Right lobe of liver (tissue), 6 donors: ENCODE measurements around the gene ADIRF. TPM values are rescaled to one million over a fixed set of nuclear protein-coding genes. Genes with fewer than 3 reads are reported as not detected.
"Not testable (repeated sequence)": the region's sequence is repeated elsewhere in the genome, so short reads cannot be mapped to it uniquely, and the experiment has no call there.

Source experiments
- ATAC-seq, 4 donors: fragments of 200-7000 bp; cut with Tn5 transposase; one replicate each; pipeline ENCODE4 v1.9.1; 2020; ENCODE audit warnings: mild to moderate bottlenecking in 4 of 4, moderate library complexity in 4 of 4
- DNase-seq, 3 donors: peaks; one replicate each; pipeline ENCODE4 v3.0.0-alpha.2; 2020
- H3K27ac ChIP-seq, 3 donors: fragments of 200-600 bp; one replicate each; pipeline ENCODE4 v1.8.0; 2022
- H3K27me3 ChIP-seq, 2 donors: fragments of 200-600 bp; one replicate each; pipeline ENCODE4 v1.8.0; 2022
- H3K36me3 ChIP-seq, 4 donors: fragments of 200-600 bp; sonication (generic) in 1 of 4; one replicate each; pipeline versions ENCODE4 v1.5.1 to v1.8.0; 2017 to 2022; ENCODE audit warnings: control low read depth in 1 of 4
- H3K4me1 ChIP-seq, 4 donors: fragments of 200-600 bp; sonication (generic) in 1 of 4; one replicate each; pipeline versions ENCODE4 v1.5.1 to v1.8.0; 2017 to 2022; ENCODE audit warnings: control low read depth in 1 of 4
- H3K4me3 ChIP-seq, 3 donors: fragments of 200-600 bp; one replicate each; pipeline ENCODE4 v1.8.0; 2022
- H3K9me3 ChIP-seq, 4 donors: fragments of 200-600 bp; sonication (generic) in 1 of 4; one replicate each; pipeline versions ENCODE4 v1.5.1 to v1.8.0; 2017 to 2022; ENCODE audit warnings: control low read depth in 1 of 4
- CTCF ChIP-seq, 4 donors: fragments of 200-600 bp in 3 of 4; fragments of 450-650 bp in 1 of 4; IDR thresholded peaks; one replicate each; pipeline versions ENCODE4 v1.5.1 to v1.8.0; 2016 to 2022; ENCODE audit warnings: antibody characterized with exemption in 4 of 4, mild to moderate bottlenecking in 2 of 4
- POLR2A ChIP-seq: fragments of 450-650 bp; IDR thresholded peaks from one replicate; pipeline ENCODE4 v1.6.1; 2017; ENCODE audit warnings: antibody characterized with exemption, mild to moderate bottlenecking
- WGBS: methylation state at CpG from one replicate; pipeline ENCODE4 v1.1.6; 2018; ENCODE audit warnings: low coverage, low lambda C conversion rate; ENCODE audit not compliant: insufficient coverage; ENCODE audit errors: missing lambda C conversion rate; 5-methylcytosine and 5-hydroxymethylcytosine counted together
- intact Hi-C, 2 donors: fragments of 100-400 bp; cut with DNase I; formaldehyde crosslinking; loops; one replicate each; pipeline versions ENCODE4 v1.11.2 to v1.14.1; 2022
- total RNA-seq, 6 experiments: library from RNA; depleted of rRNA in 2 of 6; stranded (reverse); fragments of >200 nt in 2 of 6; fragmentation: NEBNext Ultra II Directional in 3 of 6; extraction: Animal tissue kit (Norgen Biotek cat#: 25700) in 3 of 6; gene quantifications; one replicate each; pipeline versions ENCODE4 v1.1.0 to v1.2.4, GENCODE V29; 2016 to 2023
- donor health status: DM: no; HTN: yes; CAD: no.
- donor health status: DM: no; HTN: no; CAD: no.
- donor health status: DM: no; HTN: no; CAD: no.
- donor health status: DM: no; HTN: yes; CAD: no.
- donor health status: DM: no; HTN: yes; CAD: no.

The ADIRF gene
- total RNA-seq, 6 experiments from 2014 or later = 11.1 to 77.6 (median 28.6) TPM

GRCh38 chr10:86932674-86933073, 35.6 kb upstream of the ADIRF start:
- 38% methylated on average over 2 of the region's 2 CpGs for WGBS
- Histone ChIP-seq H3K4me3 (no peak overlapping the region), H3K9me3 (no peaks in the 10 kb centered on the region), H3K36me3 (peaks cover 0 to 3% (median 1%) of the 10 kb centered on the region in 4 donors), H3K27ac (peak overlapping the region in 2 of 3 donors; percentile 45 to 64), H3K27me3 (no peaks in the 10 kb centered on the region), H3K4me1 (peaks cover 0 to 9% (median 3%) of the 10 kb centered on the region in 4 donors)
- peak in 1 of 3 donors; percentile 32 for DNase-seq
- TF ChIP-seq CTCF (IDR thresholded peaks at IDR 0.05) (no peak), POLR2A (no peak)
- no peak for ATAC-seq
- intact Hi-C loops = no loop called here

- H3K27ac ChIP-seq, H3K4me3 ChIP-seq, H3K36me3 ChIP-seq, H3K27me3 ChIP-seq, intact Hi-C loops, H3K4me1 ChIP-seq, H3K9me3 ChIP-seq: not testable (repeated sequence)
- WGBS = 80% methylated on average over 2 of the region's 6 CpGs
- DNase-seq = peak in 1 of 3 donors; percentile 38
- ATAC-seq = peak in 1 of 4 donors; percentile 5
Measured at GRCh38 chr10:86934162-86934711, 34.0 kb upstream of the ADIRF start.

- H3K27ac ChIP-seq = no peak overlapping the region
- H3K27me3 ChIP-seq = no peaks in the 10 kb centered on the region
- DNase-seq (peak in 1 of 3 donors; percentile 59), ATAC-seq (no peak)
- H3K4me3 ChIP-seq = no peak overlapping the region
- H3K4me1 ChIP-seq = peaks cover 0 to 11% (median 4%) of the 10 kb centered on the region in 4 donors
- 64% methylated on average over 2 of the region's 13 CpGs for WGBS
- no peaks in the 10 kb centered on the region for H3K9me3 ChIP-seq
- no peak for TF ChIP-seq CTCF (IDR thresholded peaks at IDR 0.05)
- intact Hi-C loops = no loop called here
- H3K36me3 ChIP-seq = no peaks in the 10 kb centered on the region
Measured at GRCh38 chr10:86936661-86937501, 31.4 kb upstream of the ADIRF start.

GRCh38 chr10:86937502-86938154, 30.7 kb upstream of the ADIRF start:
- ATAC-seq = no peak
- intact Hi-C loops = no loop called here
- Histone ChIP-seq H3K4me1 (peaks cover 0 to 12% (median 4%) of the 10 kb centered on the region in 4 donors), H3K27me3 (no peaks in the 10 kb centered on the region), H3K27ac (no peak overlapping the region), H3K4me3 (no peak overlapping the region), H3K9me3 (no peaks in the 10 kb centered on the region), H3K36me3 (no peaks in the 10 kb centered on the region)
- no peak for TF ChIP-seq POLR2A
- TF ChIP-seq CTCF (IDR thresholded peaks at IDR 0.05) = no peak
- peak in 1 of 3 donors; percentile 20 for DNase-seq
- WGBS = 62% methylated on average over 4 of the region's 6 CpGs

GRCh38 chr10:86938260-86938659, 30.0 kb upstream of the ADIRF start:
- Histone ChIP-seq H3K4me3 (no peak overlapping the region), H3K4me1 (peaks cover 0 to 19% (median 5%) of the 10 kb centered on the region in 4 donors), H3K9me3 (no peaks in the 10 kb centered on the region), H3K36me3 (no peaks in the 10 kb centered on the region), H3K27me3 (no peaks in the 10 kb centered on the region), H3K27ac (no peak overlapping the region)
- DNase-seq (peak in 1 of 3 donors; percentile 30), ATAC-seq (no peak)
- TF ChIP-seq CTCF (IDR thresholded peaks at IDR 0.05) (no peak), POLR2A (no peak)
- intact Hi-C loops = no loop called here
- WGBS = no CpG with 5 or more reads among the region's 2 CpGs

- peak overlapping the region in 1 of 3 donors; percentile 49 for H3K4me3 ChIP-seq
- intact Hi-C loops = not testable (repeated sequence)
- peak in 1 of 3 donors; percentile 20 for DNase-seq
Measured at GRCh38 chr10:86940076-86940475, 28.2 kb upstream of the ADIRF start.

More at GRCh38 chr10:86940076-86940475, 28.2 kb upstream of the ADIRF start:
- not testable (repeated sequence) for H3K27ac ChIP-seq, H3K9me3 ChIP-seq, H3K27me3 ChIP-seq, ATAC-seq, H3K36me3 ChIP-seq
- WGBS = 79% methylated on average over 11 of the region's 16 CpGs
- H3K4me1 ChIP-seq = peaks cover 0 to 25% (median 9%) of the 10 kb centered on the region in 4 donors
